H1 (cell line): ENCODE results near the gene VGLL4. TPM values are rescaled to one million over a fixed set of nuclear protein-coding genes. Genes with fewer than 3 reads are reported as not detected.

Experiments
- CTCF ChIA-PET: fragments of 300-600 bp; sonication (Branson Sonifier 250); formaldehyde crosslinking; loops from one replicate; lab custom pipeline; 2021; ENCODE audit not compliant: partially characterized antibody; lab: Charles Lee
- POLR2A ChIA-PET: fragments of 300-600 bp; sonication (Branson Sonifier 250); formaldehyde crosslinking; loops from one replicate; lab custom pipeline; 2021; ENCODE audit warnings: inconsistent platforms; ENCODE audit not compliant: partially characterized antibody; lab: Charles Lee
- DNase-seq, 2 experiments: peaks; one replicate each; pipeline versions ENCODE4 v3.0.0 to v3.0.0-alpha.2; 2010 to 2022; ENCODE audit warnings: low spot score in 2 of 2, low read depth in 1 of 2, mixed read lengths in 1 of 2
- FAIRE-seq: peaks from 2 replicates; lab custom pipeline; 2011; peaks lifted over from hg19 to GRCh38; lab: Jason Lieb, UNC
- H2AFZ ChIP-seq: 2 replicates; pipeline ENCODE4 v1.8.1; 2012; ENCODE audit warnings: low read length, inconsistent platforms
- H2AK5ac ChIP-seq: 2 replicates; pipeline ENCODE4 v1.6.1; 2013; ENCODE audit warnings: low read depth, low read length
- H2BK120ac ChIP-seq: replicated peaks from 2 replicates; pipeline ENCODE3; 2013; ENCODE audit warnings: low read depth, low read length, inconsistent platforms
- H2BK12ac ChIP-seq: 2 replicates; pipeline ENCODE4 v1.6.1; 2013; ENCODE audit warnings: low read depth, low read length
- H2BK15ac ChIP-seq: 2 replicates; pipeline ENCODE4 v1.6.1; 2013; ENCODE audit warnings: low read length
- H2BK20ac ChIP-seq: 2 replicates; pipeline ENCODE4 v1.6.1; 2013; ENCODE audit warnings: low read length
- H2BK5ac ChIP-seq: 2 replicates; pipeline ENCODE4 v1.6.1; 2013; ENCODE audit warnings: low read depth, low read length
- H3K14ac ChIP-seq: 2 replicates; pipeline ENCODE4 v1.6.1; 2013; ENCODE audit warnings: inconsistent platforms; ENCODE audit not compliant: insufficient read length
- H3K18ac ChIP-seq: 2 replicates; pipeline ENCODE4 v1.6.1; 2013; ENCODE audit warnings: low read length; ENCODE audit errors: extremely low read depth
- H3K23ac ChIP-seq: 2 replicates; pipeline ENCODE4 v1.6.1; 2013; ENCODE audit warnings: inconsistent platforms; ENCODE audit not compliant: insufficient read length
- H3K23me2 ChIP-seq: 2 replicates; pipeline ENCODE4 v1.6.1; 2013; ENCODE audit warnings: low read depth, low read length
- H3K27ac ChIP-seq: 2 replicates; pipeline ENCODE4 v1.6.1; 2011; ENCODE audit warnings: low read depth, low read length, inconsistent platforms
- H3K27me3 ChIP-seq, 4 experiments: replicated peaks in 1 of 4; 1 replicate in 1 of 4; 2 replicates in 3 of 4; pipeline versions ENCODE4 v1.6.1 to v1.8.1; 2011 to 2013; ENCODE audit warnings: low read length in 3 of 4, mild to moderate bottlenecking in 3 of 4, inconsistent platforms in 2 of 4, mixed read lengths in 2 of 4, moderate library complexity in 1 of 4; ENCODE audit not compliant: control insufficient read depth in 3 of 4, insufficient read depth in 3 of 4; ENCODE audit errors: extremely low read depth in 1 of 4
- H3K36me3 ChIP-seq, 4 experiments: 2 replicates each; pipeline versions ENCODE4 v1.6.1 to v1.8.1; 2011 to 2013; ENCODE audit warnings: mild to moderate bottlenecking in 4 of 4, low read length in 3 of 4, moderate library complexity in 2 of 4, control low read depth in 1 of 4, inconsistent platforms in 1 of 4; ENCODE audit not compliant: insufficient read depth in 4 of 4, control insufficient read depth in 2 of 4
- H3K4ac ChIP-seq: replicated peaks from 2 replicates; pipeline ENCODE3; 2013; ENCODE audit warnings: low read length, low read depth, mixed read lengths, inconsistent platforms; ENCODE audit not compliant: insufficient read length
- H3K4me1 ChIP-seq, 4 experiments: replicated peaks in 1 of 4; 1 replicate in 1 of 4; 2 replicates in 3 of 4; pipeline versions ENCODE4 v1.6.1 to v1.8.1; 2011 to 2013; ENCODE audit warnings: low read length in 3 of 4, inconsistent platforms in 2 of 4, mixed read lengths in 1 of 4; ENCODE audit not compliant: insufficient read depth in 4 of 4, control insufficient read depth in 3 of 4
- H3K4me2 ChIP-seq, 2 experiments: 2 replicates each; pipeline versions ENCODE4 v1.6.1 to v1.8.1; 2011 to 2013; ENCODE audit warnings: low read depth in 2 of 2, low read length in 2 of 2, control low read depth in 1 of 2, inconsistent platforms in 1 of 2, mild to moderate bottlenecking in 1 of 2; ENCODE audit not compliant: insufficient read depth in 1 of 2
- H3K4me3 ChIP-seq, 4 experiments: fragments of 200-600, 300-600 bp in 1 of 4; sonication (generic), shearing (Covaris generic), sonication (Bioruptor Twin) in 1 of 4; 2 replicates each; pipeline versions ENCODE4 v1.5.1 to v1.8.1; 2011 to 2016; ENCODE audit warnings: low read length in 4 of 4, low read depth in 3 of 4, control low read depth in 2 of 4, inconsistent platforms in 2 of 4, mild to moderate bottlenecking in 2 of 4, mixed read lengths in 1 of 4, moderate library complexity in 1 of 4; ENCODE audit not compliant: insufficient read depth in 2 of 4; ENCODE audit errors: extremely low read depth in 1 of 4
- H3K56ac ChIP-seq: replicated peaks from 2 replicates; pipeline ENCODE3; 2013; ENCODE audit warnings: low read depth, mild to moderate bottlenecking, mixed read lengths, low read length, inconsistent platforms; ENCODE audit not compliant: insufficient read length
- H3K79me1 ChIP-seq: 2 replicates; pipeline ENCODE4 v1.6.1; 2013; ENCODE audit warnings: low read depth, low read length, control low read depth
- H3K79me2 ChIP-seq, 2 experiments: 2 replicates each; pipeline versions ENCODE4 v1.6.1 to v1.8.1; 2012 to 2013; ENCODE audit warnings: low read length in 2 of 2, mild to moderate bottlenecking in 2 of 2, inconsistent platforms in 1 of 2; ENCODE audit not compliant: insufficient read depth in 2 of 2, control insufficient read depth in 1 of 2
- H3K9ac ChIP-seq, 4 experiments: replicated peaks in 1 of 4; 1 replicate in 1 of 4; 2 replicates in 3 of 4; pipeline versions ENCODE4 v1.6.1 to v1.8.1; 2011 to 2013; ENCODE audit warnings: low read depth in 3 of 4, low read length in 3 of 4, control low read depth in 2 of 4, mild to moderate bottlenecking in 2 of 4, moderate library complexity in 2 of 4, inconsistent platforms in 1 of 4; ENCODE audit errors: extremely low read depth in 1 of 4
- H3K9me3 ChIP-seq, 2 experiments: 2 replicates each; pipeline versions ENCODE4 v1.6.1 to v1.8.1; 2012 to 2013; ENCODE audit warnings: mild to moderate bottlenecking in 2 of 2, moderate library complexity in 2 of 2, control low read depth in 1 of 2, inconsistent platforms in 1 of 2, low read depth in 1 of 2, low read length in 1 of 2, mixed read lengths in 1 of 2; ENCODE audit not compliant: insufficient read depth in 2 of 2
- H4K20me1 ChIP-seq, 2 experiments: replicated peaks in 1 of 2; 2 replicates each; pipeline versions ENCODE3 to v1.8.1; 2011 to 2013; ENCODE audit warnings: inconsistent platforms in 2 of 2, low read length in 2 of 2, mild to moderate bottlenecking in 1 of 2; ENCODE audit not compliant: insufficient read depth in 2 of 2, control insufficient read depth in 1 of 2
- H4K5ac ChIP-seq: 2 replicates; pipeline ENCODE4 v1.6.1; 2013; ENCODE audit warnings: low read length, low read depth, mixed read lengths, inconsistent platforms; ENCODE audit not compliant: insufficient read length
- H4K8ac ChIP-seq: 2 replicates; pipeline ENCODE4 v1.8.0; 2013; ENCODE audit warnings: mild to moderate bottlenecking, moderate library complexity, low read length, inconsistent platforms; ENCODE audit not compliant: insufficient read depth; ENCODE audit errors: extremely low read depth
- H4K91ac ChIP-seq: replicated peaks from 2 replicates; pipeline ENCODE3; 2013; ENCODE audit warnings: low read length, mixed read lengths, inconsistent platforms; ENCODE audit not compliant: insufficient read length
- ASH2L ChIP-seq: fragments of 200-600, 300-600 bp; sonication (generic); IDR thresholded peaks from one replicate; pipeline ENCODE4 v1.7.1; 2017; ENCODE audit warnings: low read length
- BRCA1 ChIP-seq: IDR thresholded peaks from 2 replicates; pipeline ENCODE4 v1.6.1; 2012; ENCODE audit warnings: low read depth, low read length, improper control_type of control experiment
- CBX8 ChIP-seq: fragments of 300-800, 300-1000 bp; sonication (generic); IDR thresholded peaks from 2 replicates; pipeline ENCODE4 v1.7.1; 2016; ENCODE audit warnings: low read depth, low read length, borderline replicate concordance
- CHD2 ChIP-seq: IDR thresholded peaks from 2 replicates; pipeline ENCODE4 v1.6.1; 2012; ENCODE audit warnings: low read length, improper control_type of control experiment
- GABPA ChIP-seq: IDR thresholded peaks from 2 replicates; pipeline ENCODE4 v1.6.1; 2011; ENCODE audit warnings: mild to moderate bottlenecking, low read length, moderate library complexity, borderline replicate concordance; ENCODE audit not compliant: insufficient read depth
- JUN ChIP-seq: IDR thresholded peaks from 2 replicates; pipeline ENCODE4 v1.6.1; 2011; ENCODE audit warnings: low read depth, mild to moderate bottlenecking, improper control_type of control experiment, low read length
- KDM1A ChIP-seq: fragments of 200-600, 300-600 bp; sonication (generic); IDR thresholded peaks from 2 replicates; pipeline ENCODE4 v1.7.1; 2016; ENCODE audit warnings: mild to moderate bottlenecking, low read length, borderline replicate concordance
- RNF2 ChIP-seq: fragments of 200-900, 300-1000 bp; sonication (generic); IDR thresholded peaks from 2 replicates; pipeline ENCODE4 v1.7.1; 2016; ENCODE audit warnings: borderline replicate concordance, low read depth, mild to moderate bottlenecking, antibody characterized with exemption, low read length; ENCODE audit not compliant: poor library complexity, severe bottlenecking; ENCODE audit errors: missing control alignments
- SAP30 ChIP-seq: fragments of 300-600 bp; sonication (generic); IDR thresholded peaks from 2 replicates; pipeline ENCODE4 v1.7.1; 2012; ENCODE audit warnings: low read length, moderate library complexity, mild to moderate bottlenecking, inconsistent platforms; ENCODE audit not compliant: insufficient read depth, insufficient replicate concordance
- SIX5 ChIP-seq: IDR thresholded peaks from 2 replicates; pipeline ENCODE4 v1.6.1; 2011; ENCODE audit warnings: mild to moderate bottlenecking, low read depth, low read length
- SP1 ChIP-seq: IDR thresholded peaks from 2 replicates; pipeline ENCODE4 v1.6.1; 2011; ENCODE audit warnings: low read depth, low read length
- WGBS, 2 experiments: shearing (Covaris generic) in 1 of 2; methylation state at CpG; one replicate each; pipeline versions ENCODE4 v1.1.6 to v1.1.7; 2013 to 2015; ENCODE audit warnings: low lambda C conversion rate in 2 of 2, mixed read lengths in 2 of 2, inconsistent platforms in 1 of 2, low coverage in 1 of 2, missing lambda C conversion rate in 1 of 2; ENCODE audit not compliant: insufficient replicate concordance in 2 of 2, insufficient coverage in 1 of 2, insufficient read length in 1 of 2; ENCODE audit errors: extremely low coverage in 1 of 2, missing lambda C conversion rate in 1 of 2; 5-methylcytosine and 5-hydroxymethylcytosine counted together
- polyA plus RNA-seq, 7 experiments: library from polyadenylated mRNA; depleted of rRNA in 3 of 7; stranded (reverse) in 5 of 7; unstranded in 2 of 7; fragments of >200 nt in 5 of 7; fragments of 200-250 nt in 2 of 7; gene quantifications; 1 replicate in 5 of 7; 2 replicates in 1 of 7; 4 replicates in 1 of 7; pipeline versions ENCODE4 v1.2.1 to v1.2.3, GENCODE V29; 2011 to 2013; ENCODE audit warnings: missing spikeins in 2 of 7, mixed read lengths in 2 of 7
- total RNA-seq: library from RNA; stranded (reverse); fragmentation: NEBNext Ultra II Directional; extraction: Animal tissue kit (Norgen Biotek cat#: 25700); gene quantifications from 2 replicates; pipeline ENCODE4 v1.2.1, GENCODE V29; 2021
- TF ChIP-seq, protein P1 (sequence below): IDR thresholded peaks from 2 replicates; pipeline ENCODE4 v1.6.1; 2012; ENCODE audit warnings: inconsistent platforms

Gene VGLL4
- total and polyA plus RNA-seq, 2 of the 8 experiments (the other 6 are each of a cell fraction or from before 2014, with no cell fraction given) = 45.1 to 50.0 TPM

DNA sequence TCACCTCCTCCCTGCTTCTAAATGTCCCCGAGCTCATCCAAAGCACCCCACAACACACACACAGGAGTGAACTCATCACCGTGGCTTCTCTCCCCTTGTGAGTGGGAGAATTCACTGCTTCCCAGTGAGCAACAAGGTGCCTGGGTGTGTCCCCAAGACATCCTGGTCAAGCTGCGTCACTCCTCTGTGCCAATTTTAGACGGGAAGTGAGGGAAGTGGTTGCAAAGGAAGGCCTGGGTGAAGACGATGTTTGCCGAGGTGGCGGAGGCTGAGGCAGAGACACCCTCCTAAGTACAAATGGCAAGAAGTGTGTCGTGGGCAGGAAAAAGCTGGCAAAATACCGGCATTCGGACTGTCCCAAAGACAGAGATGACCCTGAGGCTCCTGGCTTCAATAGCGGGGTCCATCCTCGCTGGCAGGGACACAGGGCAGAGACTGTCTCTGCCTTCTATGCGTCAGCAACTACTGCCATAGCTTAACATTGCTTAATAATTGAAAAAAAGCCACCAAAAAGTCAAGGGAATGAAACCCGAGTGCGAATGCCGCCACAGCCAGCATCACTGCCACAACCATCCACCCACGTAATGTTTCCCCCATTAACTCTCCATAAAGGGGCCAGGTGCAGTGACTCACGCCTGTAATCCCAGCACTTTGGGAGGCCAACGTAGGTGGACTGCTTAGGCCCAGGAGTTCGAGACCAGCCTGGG is 72.8 kb downstream of the VGLL4 start:
- Histone ChIP-seq H2BK12ac (no peak overlapping the region), H3K27me3 (no peaks in the 10 kb centered on the region), H3K4me1 (no peaks in the 10 kb centered on the region), H4K5ac (no peak overlapping the region), H3K36me3 (peaks cover 0 to 3% (median 0%) of the 10 kb centered on the region in 4 experiments; a peak in 3 of 8 replicates), H3K14ac (no peak overlapping the region), H3K27ac (no peak overlapping the region), H3K9me3 (no peaks in the 10 kb centered on the region), H3K79me1 (peaks cover 14% of the 10 kb centered on the region), H3K4ac (no peak overlapping the region), H3K4me3 (no peak overlapping the region), H3K18ac (no peak overlapping the region), H3K56ac (no peak overlapping the region), H2AK5ac (no peak overlapping the region), H3K4me2 (no peak overlapping the region), H2BK15ac (no peak overlapping the region), H2BK120ac (no peak overlapping the region), H2BK20ac (no peak overlapping the region), H3K9ac (no peak overlapping the region), H4K91ac (no peak overlapping the region), H3K23ac (no peak overlapping the region), H4K8ac (peak overlapping the region; percentile 40; the same call in 1 of the 2 replicates), H3K23me2 (no peaks in the 10 kb centered on the region; the same call in 1 of the 2 replicates), H2BK5ac (no peak overlapping the region), H4K20me1 (peaks cover 10 to 25% of the 10 kb centered on the region in 2 experiments), H2AFZ (no peak overlapping the region), H3K79me2 (peaks cover 0 to 55% of the 10 kb centered on the region in 2 experiments; a peak in 2 of 4 replicates)
- FAIRE-seq = no peak
- 88% methylated on average over 20 of the region's 20 CpGs; no CpG with 5 or more reads in 1 of the 2 experiments for WGBS, 2 experiments
- ChIA-PET POLR2A (interaction anchor here (0.6 kb wide), 1 partner anchor 245 kb away, joined by 5 read pairs; no protein-coding TSS in a partner anchor), CTCF (interaction anchor here (0.5 to 1.3 kb wide), 2 partner anchors 14 to 191 kb away, joined by 3 to 7 read pairs; no protein-coding TSS in a partner anchor)
- no peak for DNase-seq
- no peak for TF ChIP-seq BRCA1
- TF ChIP-seq JUN = no peak
- TF ChIP-seq SIX5 = no peak
- TF ChIP-seq CBX8 = no peak
- no peak for TF ChIP-seq ASH2L
- TF ChIP-seq GABPA = no peak
- TF ChIP-seq KDM1A = no peak
- TF ChIP-seq, protein P1, sequence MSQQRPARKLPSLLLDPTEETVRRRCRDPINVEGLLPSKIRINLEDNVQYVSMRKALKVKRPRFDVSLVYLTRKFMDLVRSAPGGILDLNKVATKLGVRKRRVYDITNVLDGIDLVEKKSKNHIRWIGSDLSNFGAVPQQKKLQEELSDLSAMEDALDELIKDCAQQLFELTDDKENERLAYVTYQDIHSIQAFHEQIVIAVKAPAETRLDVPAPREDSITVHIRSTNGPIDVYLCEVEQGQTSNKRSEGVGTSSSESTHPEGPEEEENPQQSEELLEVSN = no peak
- TF ChIP-seq CHD2 = no peak
- TF ChIP-seq SAP30 = no peak
- TF ChIP-seq RNF2 = no peak
- TF ChIP-seq SP1 = no peak
